ENCODE results near the gene CCSER1. TPM values are rescaled to one million over a fixed set of nuclear protein-coding genes. Genes with fewer than 3 reads are reported as not detected.
"Not testable (repeated sequence)": the region's sequence is repeated elsewhere in the genome, so short reads cannot be mapped to it uniquely, and the experiment has no call there.

CCSER1 gene
- total and polyA plus RNA-seq, 2 donors (not counting 1 experiment from before 2014, with no cell fraction given): 10.7 to 39.5 TPM

- POLR2A ChIA-PET: no interaction called here
These were observed 1495.9 kb downstream of the CCSER1 start for GRCh38 chr4:91622925-91623602.

DNA sequence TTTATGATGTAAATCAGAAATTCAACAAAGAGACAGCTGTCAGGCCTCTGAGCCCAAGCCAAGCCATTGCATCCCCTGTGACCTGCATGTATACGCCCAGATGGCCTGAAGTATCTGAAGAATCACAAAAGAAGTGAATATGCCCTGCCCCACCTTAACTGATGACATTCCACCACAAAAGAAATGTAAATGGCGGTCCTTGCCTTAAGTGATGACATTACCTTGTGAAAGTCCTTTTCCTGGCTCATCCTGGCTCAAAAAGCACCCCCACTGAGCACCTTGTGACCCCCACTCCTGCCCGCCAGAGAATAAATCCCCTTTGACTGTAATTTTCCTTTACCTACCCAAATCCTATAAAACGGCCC, 1496.4 kb downstream of the CCSER1 start:
- H3K4me1 ChIP-seq (ENCODE audit: control insufficient read depth in 2 of 2, insufficient read depth in 2 of 2, low read length in 2 of 2); H2AFZ ChIP-seq (ENCODE audit: insufficient read depth, low read depth, low read length, poor library complexity, severe bottlenecking); H3K4me3 Mint-ChIP-seq; H3K9me3 ChIP-seq (ENCODE audit: control extremely low read depth in 1 of 3, control insufficient read depth in 2 of 3, insufficient read depth in 1 of 3, low read length in 2 of 3); H3K27me3 Mint-ChIP-seq; H3K27ac ChIP-seq (ENCODE audit: low read length in 2 of 2); ATAC-seq (ENCODE audit: low read depth); CTCF ChIA-PET; H3K4me3 ChIP-seq (ENCODE audit: control extremely low read depth in 1 of 5, extremely low read depth in 1 of 5, insufficient read depth in 1 of 5, low read depth in 2 of 5, low read length in 4 of 5); H3K27ac Mint-ChIP-seq; H3K4me2 ChIP-seq (replicated peaks; ENCODE audit: low read depth, low read length, poor library complexity, severe bottlenecking); DNase-seq; H3K9me3 Mint-ChIP-seq (ENCODE audit: insufficient read depth); H3K27me3 ChIP-seq (replicated peaks in 1 of 4; ENCODE audit: control extremely low read depth in 1 of 4, control insufficient read depth in 3 of 4, insufficient read depth in 4 of 4, low read length in 3 of 4); H4K20me1 ChIP-seq (ENCODE audit: control insufficient read depth, insufficient read depth, low read length, poor library complexity, severe bottlenecking); intact Hi-C loops (cut with micrococcal nuclease); H3K9ac ChIP-seq (ENCODE audit: low read length); POLR2A ChIA-PET; H3K79me2 ChIP-seq (ENCODE audit: control insufficient read depth, insufficient read depth, low read length); H3K4me1 Mint-ChIP-seq; H3K36me3 ChIP-seq (replicated peaks in 1 of 2; ENCODE audit: control extremely low read depth in 1 of 2, control insufficient read depth in 1 of 2, extremely low read depth in 1 of 2, insufficient read depth in 2 of 2, low read length in 1 of 2): not testable (repeated sequence)
- 96% methylated on average over 2 of the region's 4 CpGs for WGBS (ENCODE audit: insufficient coverage)

More at GRCh38 chr4:91622925-91623602, 1495.9 kb downstream of the CCSER1 start:
- H3K36me3 ChIP-seq (replicated peaks in 1 of 2; ENCODE audit: control extremely low read depth in 1 of 2, control insufficient read depth in 1 of 2, extremely low read depth in 1 of 2, insufficient read depth in 2 of 2, low read length in 1 of 2): no peaks in the 10 kb centered on the region
- H3K27ac Mint-ChIP-seq: no peak overlapping the region
- H3K4me1 ChIP-seq (ENCODE audit: control insufficient read depth in 2 of 2, insufficient read depth in 2 of 2, low read length in 2 of 2): no peaks in the 10 kb centered on the region
- no peak overlapping the region for H2AFZ ChIP-seq (ENCODE audit: insufficient read depth, low read depth, low read length, poor library complexity, severe bottlenecking)
- H3K4me1 Mint-ChIP-seq: no peaks in the 10 kb centered on the region
- ATAC-seq (ENCODE audit: low read depth): no peak
- no peak overlapping the region for H3K4me3 Mint-ChIP-seq
- 75% methylated on average over 2 of the region's 3 CpGs for WGBS (ENCODE audit: insufficient coverage)
- H3K9ac ChIP-seq (ENCODE audit: low read length): no peak overlapping the region
- H3K4me3 ChIP-seq (ENCODE audit: control extremely low read depth in 1 of 5, extremely low read depth in 1 of 5, insufficient read depth in 1 of 5, low read depth in 2 of 5, low read length in 4 of 5): no peak overlapping the region
- no peaks in the 10 kb centered on the region for H3K79me2 ChIP-seq (ENCODE audit: control insufficient read depth, insufficient read depth, low read length)
- H4K20me1 ChIP-seq (ENCODE audit: control insufficient read depth, insufficient read depth, low read length, poor library complexity, severe bottlenecking): no peaks in the 10 kb centered on the region
- no peak overlapping the region for H3K27ac ChIP-seq (ENCODE audit: low read length in 2 of 2)
- no peak overlapping the region for H3K4me2 ChIP-seq (replicated peaks; ENCODE audit: low read depth, low read length, poor library complexity, severe bottlenecking)
- TF ChIP-seq EZH2 (IDR thresholded peaks at IDR 0.05; ENCODE audit: borderline replicate concordance, insufficient read depth, low read depth, low read length, poor library complexity, severe bottlenecking) (no peak), CTCF (IDR thresholded peaks at IDR 0.05) (no peak)
- CTCF ChIA-PET: no interaction called here
- no peak for DNase-seq
- peaks cover 5% of the 10 kb centered on the region for H3K9me3 Mint-ChIP-seq (ENCODE audit: insufficient read depth)
- intact Hi-C loops (cut with micrococcal nuclease): no loop called here
- H3K27me3 Mint-ChIP-seq: no peaks in the 10 kb centered on the region
- H3K9me3 ChIP-seq (ENCODE audit: control extremely low read depth in 1 of 3, control insufficient read depth in 2 of 3, insufficient read depth in 1 of 3, low read length in 2 of 3): peaks cover 0 to 3% (median 0%) of the 10 kb centered on the region in 3 donors
- no peaks in the 10 kb centered on the region for H3K27me3 ChIP-seq (replicated peaks in 1 of 4; ENCODE audit: control extremely low read depth in 1 of 4, control insufficient read depth in 3 of 4, insufficient read depth in 4 of 4, low read length in 3 of 4)

Data from B cell (primary cell).